ENCODE data around the gene SMIM26.

The SMIM26 gene

DNA sequence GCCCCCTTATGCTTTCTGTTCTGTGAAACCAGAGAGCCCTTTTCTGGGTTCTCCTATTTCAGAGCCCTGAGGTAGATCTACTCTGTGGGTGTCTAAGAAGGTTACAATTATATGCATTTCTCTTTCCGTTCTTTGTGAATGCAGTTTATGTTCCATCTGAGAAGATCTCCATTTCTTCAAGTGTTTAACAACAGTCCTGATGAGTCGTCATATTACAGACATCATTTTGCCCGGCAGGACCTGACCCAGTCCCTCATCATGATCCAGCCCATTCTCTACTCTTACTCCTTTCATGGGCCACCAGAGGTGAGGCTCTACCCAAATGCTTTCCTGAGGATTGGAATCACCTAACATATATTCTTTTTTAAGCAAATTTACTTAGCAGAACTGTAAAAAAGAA is 18.8 kb upstream of the SMIM26 start:
- Histone ChIP-seq H3K27me3 (ENCODE audit: insufficient read depth, low read length, poor library complexity) (no peaks in the 10 kb centered on the region), H3K27ac (ENCODE audit: low read length) (no peak overlapping the region), H3K9me3 (ENCODE audit: insufficient read depth, low read length, severe bottlenecking) (no peaks in the 10 kb centered on the region), H3K36me3 (ENCODE audit: insufficient read depth, low read length) (peaks cover 85% of the 10 kb centered on the region), H2AFZ (ENCODE audit: low read depth, low read length) (no peak overlapping the region), H3K4me1 (ENCODE audit: insufficient read depth, low read length) (no peaks in the 10 kb centered on the region), H3K4me3 (ENCODE audit: low read depth in 1 of 2, low read length in 2 of 2) (no peak overlapping the region), H3K4me2 (ENCODE audit: insufficient read depth, low read length) (no peak overlapping the region), H4K20me1 (ENCODE audit: insufficient read depth, low read length) (no peaks in the 10 kb centered on the region; the same call in 1 of the 2 replicates), H3K9ac (ENCODE audit: low read depth, low read length) (no peak overlapping the region), H3K79me2 (ENCODE audit: insufficient read depth, low read length) (no peaks in the 10 kb centered on the region)
- ATAC-seq (ENCODE audit: insufficient read depth, low read depth) (no peak), DNase-seq (no peak)
- TF ChIP-seq EZH2 (IDR thresholded peaks at IDR 0.05; ENCODE audit: borderline replicate concordance, low read depth, low read length, severe bottlenecking): no peak
- TF ChIP-seq, protein P1, sequence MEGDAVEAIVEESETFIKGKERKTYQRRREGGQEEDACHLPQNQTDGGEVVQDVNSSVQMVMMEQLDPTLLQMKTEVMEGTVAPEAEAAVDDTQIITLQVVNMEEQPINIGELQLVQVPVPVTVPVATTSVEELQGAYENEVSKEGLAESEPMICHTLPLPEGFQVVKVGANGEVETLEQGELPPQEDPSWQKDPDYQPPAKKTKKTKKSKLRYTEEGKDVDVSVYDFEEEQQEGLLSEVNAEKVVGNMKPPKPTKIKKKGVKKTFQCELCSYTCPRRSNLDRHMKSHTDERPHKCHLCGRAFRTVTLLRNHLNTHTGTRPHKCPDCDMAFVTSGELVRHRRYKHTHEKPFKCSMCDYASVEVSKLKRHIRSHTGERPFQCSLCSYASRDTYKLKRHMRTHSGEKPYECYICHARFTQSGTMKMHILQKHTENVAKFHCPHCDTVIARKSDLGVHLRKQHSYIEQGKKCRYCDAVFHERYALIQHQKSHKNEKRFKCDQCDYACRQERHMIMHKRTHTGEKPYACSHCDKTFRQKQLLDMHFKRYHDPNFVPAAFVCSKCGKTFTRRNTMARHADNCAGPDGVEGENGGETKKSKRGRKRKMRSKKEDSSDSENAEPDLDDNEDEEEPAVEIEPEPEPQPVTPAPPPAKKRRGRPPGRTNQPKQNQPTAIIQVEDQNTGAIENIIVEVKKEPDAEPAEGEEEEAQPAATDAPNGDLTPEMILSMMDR (IDR thresholded peaks at IDR 0.05; ENCODE audit: borderline replicate concordance, extremely low read depth, low read length, poor library complexity, severe bottlenecking): no peak

DNA sequence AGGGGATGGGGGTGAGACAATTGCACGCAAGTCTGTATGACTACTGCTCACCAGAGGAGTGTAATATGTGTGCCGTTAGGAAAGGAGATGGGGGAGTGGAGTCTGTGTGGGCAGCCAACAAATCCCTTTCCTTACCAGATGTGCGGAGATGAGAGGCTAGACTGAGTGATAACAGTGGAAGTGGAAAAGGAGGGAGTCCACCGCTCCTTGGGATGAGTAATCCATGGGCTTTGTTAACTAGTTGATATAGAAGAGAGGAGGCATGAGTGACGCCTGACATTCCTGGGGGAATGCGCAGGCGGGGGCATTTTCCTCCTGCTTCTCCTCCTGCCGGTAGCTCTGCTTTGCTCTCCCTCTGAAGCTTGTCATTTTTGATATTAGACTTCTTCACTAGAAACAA is 13.5 kb upstream of the SMIM26 start:
- TF ChIP-seq EZH2 (IDR thresholded peaks at IDR 0.05; ENCODE audit: borderline replicate concordance, low read depth, low read length, severe bottlenecking): no peak
- TF ChIP-seq, protein P1 (IDR thresholded peaks at IDR 0.05; ENCODE audit: borderline replicate concordance, extremely low read depth, low read length, poor library complexity, severe bottlenecking): no peak
- no peak overlapping the region for H3K27ac ChIP-seq (ENCODE audit: low read length)
- DNase-seq (no peak), ATAC-seq (ENCODE audit: insufficient read depth, low read depth) (no peak)
- no peaks in the 10 kb centered on the region for H4K20me1 ChIP-seq (ENCODE audit: insufficient read depth, low read length)
- no peaks in the 10 kb centered on the region for H3K79me2 ChIP-seq (ENCODE audit: insufficient read depth, low read length)
- peaks cover 76% of the 10 kb centered on the region for H3K36me3 ChIP-seq (ENCODE audit: insufficient read depth, low read length)
- no peak overlapping the region for H2AFZ ChIP-seq (ENCODE audit: low read depth, low read length)
- no peaks in the 10 kb centered on the region for H3K27me3 ChIP-seq (ENCODE audit: insufficient read depth, low read length, poor library complexity)
- H3K9me3 ChIP-seq (ENCODE audit: insufficient read depth, low read length, severe bottlenecking): no peaks in the 10 kb centered on the region
- H3K4me2 ChIP-seq (ENCODE audit: insufficient read depth, low read length): no peak overlapping the region
- no peak overlapping the region for H3K4me3 ChIP-seq (ENCODE audit: low read depth in 1 of 2, low read length in 2 of 2)
- no peaks in the 10 kb centered on the region for H3K4me1 ChIP-seq (ENCODE audit: insufficient read depth, low read length)
- no peak overlapping the region for H3K9ac ChIP-seq (ENCODE audit: low read depth, low read length)

DNA sequence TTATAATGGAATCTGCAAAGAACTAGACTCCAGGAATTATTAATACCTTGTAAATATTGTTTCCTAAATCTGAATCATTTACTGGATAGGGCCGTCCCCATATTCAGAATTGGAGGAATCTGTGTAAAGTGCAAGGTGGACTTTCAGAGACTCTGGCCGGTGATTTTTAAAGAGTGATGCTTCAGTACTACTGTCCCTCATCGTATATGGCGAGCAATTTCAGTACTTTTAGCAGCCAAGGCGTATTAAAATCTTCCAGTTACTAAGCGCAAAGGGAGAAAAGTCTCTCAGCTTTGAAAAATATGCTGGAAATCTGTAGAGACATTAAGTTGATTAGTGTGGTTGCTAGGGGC is 483 bp downstream of the SMIM26 start:
- H3K9me3 ChIP-seq (ENCODE audit: insufficient read depth, low read length, severe bottlenecking): no peaks in the 10 kb centered on the region
- H2AFZ ChIP-seq (ENCODE audit: low read depth, low read length): peak overlapping the region; percentile 73
- no peaks in the 10 kb centered on the region for H4K20me1 ChIP-seq (ENCODE audit: insufficient read depth, low read length)
- TF ChIP-seq, protein P1 (IDR thresholded peaks at IDR 0.05; ENCODE audit: borderline replicate concordance, extremely low read depth, low read length, poor library complexity, severe bottlenecking): no peak
- no peak for TF ChIP-seq EZH2 (IDR thresholded peaks at IDR 0.05; ENCODE audit: borderline replicate concordance, low read depth, low read length, severe bottlenecking)
- H3K4me1 ChIP-seq (ENCODE audit: insufficient read depth, low read length): peaks cover 20% of the 10 kb centered on the region
- no peaks in the 10 kb centered on the region for H3K27me3 ChIP-seq (ENCODE audit: insufficient read depth, low read length, poor library complexity)
- H3K36me3 ChIP-seq (ENCODE audit: insufficient read depth, low read length): peaks cover 28% of the 10 kb centered on the region
- H3K79me2 ChIP-seq (ENCODE audit: insufficient read depth, low read length): peaks cover 26% of the 10 kb centered on the region
- DNase-seq: no peak
- H3K4me2 ChIP-seq (ENCODE audit: insufficient read depth, low read length): peak overlapping the region; percentile 89
- peak overlapping the region; percentile 76 for H3K27ac ChIP-seq (ENCODE audit: low read length)
- ATAC-seq (ENCODE audit: insufficient read depth, low read depth): no peak; the same call in 2 of the 3 replicates
- H3K4me3 ChIP-seq (ENCODE audit: low read depth in 1 of 2, low read length in 2 of 2): peak overlapping the region; percentile 64 to 68
- H3K9ac ChIP-seq (ENCODE audit: low read depth, low read length): peak overlapping the region; percentile 75

DNA sequence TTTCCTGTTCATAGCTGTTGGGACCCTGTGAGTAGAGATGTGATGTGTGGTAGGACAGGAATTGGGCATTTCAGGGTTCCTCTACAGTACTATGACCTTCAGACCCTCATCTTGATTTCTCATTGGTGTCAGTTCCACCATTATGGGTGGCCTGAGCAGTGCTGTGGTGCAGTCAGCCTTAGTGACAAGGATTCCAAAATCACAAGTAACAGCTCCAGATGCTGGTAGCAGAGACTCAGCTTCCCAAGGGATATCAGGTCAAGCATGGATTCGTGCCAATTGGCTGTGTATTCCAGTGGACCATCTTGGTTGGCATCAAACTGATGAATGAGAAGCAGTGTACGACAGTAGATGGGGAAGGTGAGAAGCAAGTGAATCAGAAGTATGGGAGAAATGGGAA is 3.8 kb downstream of the SMIM26 start:
- Histone ChIP-seq H2AFZ (ENCODE audit: low read depth, low read length) (no peak overlapping the region), H3K36me3 (ENCODE audit: insufficient read depth, low read length) (peaks cover 25% of the 10 kb centered on the region), H4K20me1 (ENCODE audit: insufficient read depth, low read length) (no peaks in the 10 kb centered on the region), H3K79me2 (ENCODE audit: insufficient read depth, low read length) (peaks cover 26% of the 10 kb centered on the region), H3K9ac (ENCODE audit: low read depth, low read length) (no peak overlapping the region), H3K9me3 (ENCODE audit: insufficient read depth, low read length, severe bottlenecking) (no peaks in the 10 kb centered on the region), H3K27me3 (ENCODE audit: insufficient read depth, low read length, poor library complexity) (no peaks in the 10 kb centered on the region), H3K27ac (ENCODE audit: low read length) (no peak overlapping the region), H3K4me1 (ENCODE audit: insufficient read depth, low read length) (peaks cover 17% of the 10 kb centered on the region), H3K4me3 (ENCODE audit: low read depth in 1 of 2, low read length in 2 of 2) (no peak overlapping the region), H3K4me2 (ENCODE audit: insufficient read depth, low read length) (no peak overlapping the region)
- no peak for TF ChIP-seq EZH2 (IDR thresholded peaks at IDR 0.05; ENCODE audit: borderline replicate concordance, low read depth, low read length, severe bottlenecking)
- TF ChIP-seq, protein P1 (IDR thresholded peaks at IDR 0.05; ENCODE audit: borderline replicate concordance, extremely low read depth, low read length, poor library complexity, severe bottlenecking): no peak
- DNase-seq: no peak
- ATAC-seq (ENCODE audit: insufficient read depth, low read depth): no peak

Data from DND-41 (cell line).